IMR-90 (cell line): ENCODE data around the gene CTSO. TPM values are rescaled to one million over a fixed set of nuclear protein-coding genes. Genes with fewer than 3 reads are reported as not detected.

Experiments
- ATAC-seq: fragments of 200-7000 bp; cut with Tn5 transposase; 2 replicates; pipeline ENCODE4 v1.9.1; 2020; ENCODE audit warnings: low read depth, mild to moderate bottlenecking, moderate library complexity
- BruUV-seq: library from RNA; stranded (reverse); fragments of 400-500 nt; replicated peaks from 2 replicates; lab custom pipeline; 2021; lab: Mats Ljungman, UMichigan
- CTCF ChIA-PET: fragments of 300-600 bp; formaldehyde crosslinking; extraction: SDS; loops from one replicate; lab custom pipeline; 2021; ENCODE audit warnings: antibody characterized with exemption; lab: Yijun Ruan, JAX
- POLR2A ChIA-PET: fragments of 300-600 bp; sonication (Branson Sonifier 250); formaldehyde crosslinking; loops from one replicate; lab custom pipeline; 2022; ENCODE audit warnings: antibody characterized with exemption; ENCODE audit not compliant: unreplicated experiment; lab: Charles Lee
- DNase-seq: peaks from one replicate; pipeline ENCODE4 v3.0.0; 2013
- H2AFZ ChIP-seq: replicated peaks from 2 replicates; pipeline ENCODE3; 2013; ENCODE audit warnings: low read length, mild to moderate bottlenecking; ENCODE audit not compliant: poor library complexity
- H2AK5ac ChIP-seq: 2 replicates; pipeline ENCODE4 v1.6.1; 2013; ENCODE audit warnings: low read depth, low read length, inconsistent platforms
- H2AK9ac ChIP-seq: replicated peaks from 2 replicates; pipeline ENCODE3; 2013; ENCODE audit warnings: mild to moderate bottlenecking, low read depth, low read length, moderate library complexity; ENCODE audit not compliant: poor library complexity
- H2BK120ac ChIP-seq: 2 replicates; pipeline ENCODE4 v1.6.1; 2013; ENCODE audit warnings: low read depth, low read length, inconsistent platforms
- H2BK15ac ChIP-seq: 3 replicates; pipeline ENCODE4 v1.6.1; 2013; ENCODE audit warnings: low read depth, low read length, inconsistent platforms
- H2BK20ac ChIP-seq: 2 replicates; pipeline ENCODE4 v1.6.1; 2013; ENCODE audit warnings: low read depth, mild to moderate bottlenecking, inconsistent platforms, low read length, moderate library complexity
- H2BK5ac ChIP-seq: 2 replicates; pipeline ENCODE4 v1.6.1; 2013; ENCODE audit warnings: mild to moderate bottlenecking, low read depth, low read length, inconsistent platforms; ENCODE audit not compliant: poor library complexity, severe bottlenecking
- H3K14ac ChIP-seq: replicated peaks from 2 replicates; pipeline ENCODE4 v1.6.1; 2013; ENCODE audit warnings: low read depth, low read length, inconsistent platforms
- H3K18ac ChIP-seq: 2 replicates; pipeline ENCODE4 v1.6.1; 2013; ENCODE audit warnings: low read depth, low read length, control low read depth
- H3K23ac ChIP-seq: 2 replicates; pipeline ENCODE4 v1.6.1; 2013; ENCODE audit warnings: low read depth, low read length, inconsistent platforms
- H3K27ac ChIP-seq: 2 replicates; pipeline ENCODE4 v1.5.1; 2013; ENCODE audit warnings: mild to moderate bottlenecking, control low read depth, low read length; ENCODE audit not compliant: insufficient read depth
- H3K27me3 ChIP-seq: 2 replicates; pipeline ENCODE4 v1.6.1; 2013; ENCODE audit warnings: low read length; ENCODE audit not compliant: control insufficient read depth, insufficient read depth
- H3K36me3 ChIP-seq: 2 replicates; pipeline ENCODE4 v1.6.1; 2013; ENCODE audit warnings: low read length, mixed read lengths; ENCODE audit not compliant: control insufficient read depth, insufficient read depth
- H3K4ac ChIP-seq: 2 replicates; pipeline ENCODE4 v1.6.1; 2013; ENCODE audit warnings: low read depth, low read length, inconsistent platforms
- H3K4me1 ChIP-seq: 2 replicates; pipeline ENCODE4 v1.6.1; 2013; ENCODE audit warnings: low read length, mixed read lengths; ENCODE audit not compliant: control insufficient read depth, insufficient read depth
- H3K4me2 ChIP-seq: 2 replicates; pipeline ENCODE4 v1.6.1; 2013; ENCODE audit warnings: low read depth, mild to moderate bottlenecking, control low read depth, low read length, moderate library complexity
- H3K4me3 ChIP-seq: 2 replicates; pipeline ENCODE4 v1.5.1; 2013; ENCODE audit warnings: low read depth, mild to moderate bottlenecking, control low read depth, low read length, moderate library complexity; ENCODE audit not compliant: insufficient read depth
- H3K56ac ChIP-seq: 2 replicates; pipeline ENCODE4 v1.6.1; 2013; ENCODE audit warnings: low read length, inconsistent platforms; ENCODE audit not compliant: insufficient read depth; ENCODE audit errors: extremely low read depth
- H3K79me1 ChIP-seq, 2 experiments: 2 replicates each; pipeline ENCODE4 v1.6.1; 2013; ENCODE audit warnings: low read length in 2 of 2, inconsistent platforms in 1 of 2, low read depth in 1 of 2
- H3K9ac ChIP-seq: 2 replicates; pipeline ENCODE4 v1.6.1; 2013; ENCODE audit warnings: low read depth, low read length, control low read depth
- H3K9me1 ChIP-seq: 2 replicates; pipeline ENCODE4 v1.6.1; 2013; ENCODE audit warnings: low read length, inconsistent platforms; ENCODE audit not compliant: insufficient read depth
- H3K9me3 ChIP-seq: 2 replicates; pipeline ENCODE4 v1.6.1; 2013; ENCODE audit warnings: low read length; ENCODE audit not compliant: control insufficient read depth, insufficient read depth
- H4K20me1 ChIP-seq: 2 replicates; pipeline ENCODE4 v1.6.1; 2013; ENCODE audit warnings: low read length, inconsistent platforms; ENCODE audit not compliant: insufficient read depth
- H4K5ac ChIP-seq: 2 replicates; pipeline ENCODE4 v1.6.1; 2013; ENCODE audit warnings: mild to moderate bottlenecking, low read depth, low read length, control low read depth
- H4K8ac ChIP-seq, 2 experiments: 2 replicates each; pipeline ENCODE4 v1.6.1; 2013; ENCODE audit warnings: low read depth in 2 of 2, low read length in 2 of 2, control low read depth in 1 of 2, inconsistent platforms in 1 of 2
- H4K91ac ChIP-seq: 2 replicates; pipeline ENCODE4 v1.6.1; 2013; ENCODE audit warnings: low read depth, low read length, inconsistent platforms; ENCODE audit not compliant: insufficient read depth
- RAD21 ChIP-seq: IDR thresholded peaks from 2 replicates; pipeline ENCODE4 v1.6.1; 2012; ENCODE audit warnings: low read length, improper control_type of control experiment
- WGBS, 2 experiments: methylation state at CpG; one replicate each; pipeline versions ENCODE4 v1.1.5 to v1.1.7; 2013; ENCODE audit warnings: missing lambda C conversion rate in 2 of 2; ENCODE audit not compliant: insufficient read length in 1 of 2; ENCODE audit errors: extremely low coverage in 2 of 2; 5-methylcytosine and 5-hydroxymethylcytosine counted together
- dilution Hi-C: fragments of 300-500 bp; cut with HindIII; formaldehyde crosslinking; loops from one replicate; pipeline ENCODE4 v1.14.3; 2018; ENCODE audit warnings: low sequenced_read_pairs; ENCODE audit not compliant: unreplicated experiment
- in situ Hi-C: fragments of 300-500 bp; cut with MboI; formaldehyde crosslinking; loops from 3 replicates; pipeline ENCODE4 v1.14.3; 2019; ENCODE audit warnings: low sequenced_read_pairs, inconsistent platforms, mixed read lengths
- intact Hi-C: fragments of 100-400 bp; cut with micrococcal nuclease; formaldehyde crosslinking; loops from 2 replicates; pipeline ENCODE4 v1.10.0; 2022
- polyA plus RNA-seq, 3 experiments: library from polyadenylated mRNA; depleted of rRNA; stranded (reverse); fragments of >200 nt; gene quantifications; 2 replicates each; pipeline ENCODE4 v1.2.3, GENCODE V29; 2012; ENCODE audit warnings: low replicate concordance in 1 of 3
- total RNA-seq: library from RNA; depleted of rRNA; stranded (reverse); fragments of >200 nt; gene quantifications from 2 replicates; pipeline ENCODE4 v1.2.3, GENCODE V29; 2012

The CTSO gene
- total and polyA plus RNA-seq, 2 of the 4 experiments (the other 2 are of a cell fraction) = 2.9 to 3.9 TPM

DNA sequence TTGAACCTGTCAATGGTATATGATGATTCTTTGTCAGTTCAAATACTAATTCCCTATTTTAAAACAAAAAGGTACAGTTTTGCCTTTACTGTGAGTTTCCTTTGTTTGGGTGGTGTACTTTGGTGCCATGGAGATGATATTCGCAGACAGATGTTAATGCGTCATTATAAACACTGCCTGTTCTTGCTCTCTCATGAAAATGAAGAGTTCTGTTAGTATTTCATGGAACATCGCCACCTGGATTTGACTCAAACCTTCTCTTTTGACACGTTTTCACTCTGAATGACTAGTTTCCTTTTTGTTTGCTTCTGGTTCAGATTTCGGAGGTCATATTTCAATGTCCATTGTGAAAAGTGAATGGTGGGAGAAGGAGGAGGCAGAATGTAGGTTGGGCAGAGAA lies 6.9 kb upstream of the CTSO start:
- no peak for TF ChIP-seq RAD21
- POLR2A ChIA-PET = no interaction called here
- Histone ChIP-seq H3K14ac (no peak overlapping the region), H3K4me1 (no peaks in the 10 kb centered on the region), H3K4me2 (no peak overlapping the region), H3K79me1 (no peaks in the 10 kb centered on the region), H3K9ac (no peak overlapping the region), H3K4me3 (no peak overlapping the region), H3K9me1 (no peaks in the 10 kb centered on the region; the same call in 1 of the 2 replicates), H3K36me3 (no peaks in the 10 kb centered on the region), H3K4ac (no peak overlapping the region), H2AK9ac (no peak overlapping the region), H4K5ac (no peak overlapping the region), H2BK5ac (no peak overlapping the region), H4K8ac (no peak overlapping the region), H2BK20ac (no peak overlapping the region), H4K20me1 (no peaks in the 10 kb centered on the region), H3K27me3 (no peaks in the 10 kb centered on the region), H2BK15ac (no peak overlapping the region), H2BK120ac (no peak overlapping the region), H3K18ac (no peak overlapping the region), H3K27ac (no peak overlapping the region), H3K56ac (no peak overlapping the region), H2AFZ (no peak overlapping the region), H2AK5ac (no peak overlapping the region), H3K23ac (no peak overlapping the region), H3K9me3 (no peaks in the 10 kb centered on the region), H4K91ac (no peak overlapping the region)
- CTCF ChIA-PET = no interaction called here
- BruUV-seq = no TSS peak
- in situ Hi-C loops = loop anchor here (25.0 kb wide), 2 partner anchors 802 to 1002 kb away; partner anchors contain the start of gene PDGFC
- ATAC-seq = no peak
- intact Hi-C loops = loop anchor here (10.0 kb wide), 1 partner anchor 504 kb away; no protein-coding TSS in a partner anchor
- WGBS, 2 experiments = no CpG with 5 or more reads among the region's 5 CpGs
- peak; percentile 61 for DNase-seq
- dilution Hi-C loops = no loop called here
